Lower lobe of right lung (tissue), 2 donors: ENCODE data around the gene MNAT1. TPM values are rescaled to one million over a fixed set of nuclear protein-coding genes. Genes with fewer than 3 reads are reported as not detected.
"Not testable (repeated sequence)": the region's sequence is repeated elsewhere in the genome, so short reads cannot be mapped to it uniquely, and the experiment has no call there.

Experiments
- ATAC-seq, 2 donors: fragments of 200-7000 bp; cut with Tn5 transposase; one replicate each; pipeline ENCODE4 v1.9.1; 2020 to 2022; ENCODE audit warnings: mild to moderate bottlenecking in 2 of 2, moderate library complexity in 2 of 2
- DNase-seq: peaks from one replicate; pipeline ENCODE4 v3.0.0-alpha.2; 2020
- H3K27ac ChIP-seq: fragments of 200-600 bp; one replicate; pipeline ENCODE4 v1.8.0; 2022
- H3K27me3 ChIP-seq: fragments of 200-600 bp; one replicate; pipeline ENCODE4 v1.8.0; 2022; ENCODE audit warnings: low read depth
- H3K36me3 ChIP-seq: fragments of 200-600 bp; one replicate; pipeline ENCODE4 v1.8.0; 2022; ENCODE audit warnings: mild to moderate bottlenecking
- H3K4me1 ChIP-seq: fragments of 200-600 bp; one replicate; pipeline ENCODE4 v1.8.0; 2022
- H3K4me3 ChIP-seq: fragments of 200-600 bp; one replicate; pipeline ENCODE4 v1.8.0; 2022; ENCODE audit warnings: mild to moderate bottlenecking
- H3K9me3 ChIP-seq: fragments of 200-600 bp; one replicate; pipeline ENCODE4 v1.8.0; 2022
- intact Hi-C: fragments of 100-400 bp; cut with DNase I; formaldehyde crosslinking; loops from one replicate; pipeline ENCODE4 v1.11.0; 2022
- total RNA-seq: library from RNA; stranded (reverse); fragmentation: NEBNext Ultra II Directional; extraction: Animal tissue kit (Norgen Biotek cat#: 25700); gene quantifications from one replicate; pipeline ENCODE4 v1.2.1, GENCODE V29; 2021
- TF ChIP-seq, protein P1 (sequence below): fragments of 200-600 bp; IDR thresholded peaks from one replicate; pipeline ENCODE4 v1.8.0; 2022; ENCODE audit warnings: antibody characterized with exemption, mild to moderate bottlenecking
- donor health status: DM: no; HTN: yes; CAD: no; lungs with severe emphysema.

Gene MNAT1
- total RNA-seq, 1 donor from 2014 or later = 21.5 TPM

DNA sequence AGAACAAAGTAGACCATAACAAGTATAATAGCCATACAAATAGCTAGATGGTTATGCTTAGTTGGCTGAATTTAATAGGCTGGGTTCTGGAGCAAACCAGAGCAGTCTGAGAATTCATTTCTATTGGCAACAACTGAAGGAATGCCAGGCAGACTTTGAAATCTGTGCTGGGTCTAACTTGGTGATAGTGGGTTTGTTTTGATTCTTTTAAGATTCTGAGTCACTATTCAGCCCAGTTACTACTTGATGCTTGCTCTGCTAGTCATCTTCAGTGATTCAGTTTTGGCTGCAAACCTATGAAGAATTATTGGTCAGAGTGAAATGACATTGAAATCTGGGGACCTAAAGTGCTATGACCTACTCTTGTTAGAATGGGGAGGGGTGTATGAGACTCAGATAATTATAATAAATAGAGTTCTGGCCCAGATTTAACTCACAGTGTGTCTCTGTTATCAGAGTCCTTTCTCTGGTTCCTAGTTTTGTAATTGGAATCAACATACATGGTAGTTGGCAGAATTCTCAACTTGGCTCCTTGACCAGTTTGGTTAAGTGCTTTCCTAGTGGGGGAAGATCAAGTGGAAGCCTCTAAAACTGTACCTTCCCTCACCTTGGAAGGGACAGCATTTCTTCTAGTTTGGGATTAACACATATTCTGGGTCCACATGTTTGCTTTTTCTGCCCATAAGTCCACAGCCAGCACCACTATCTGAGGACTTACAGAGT lies 43.5 kb downstream of the MNAT1 start:
- ATAC-seq (no peak), DNase-seq (no peak)
- H3K9me3 ChIP-seq = no peaks in the 10 kb centered on the region
- H3K36me3 ChIP-seq = no peaks in the 10 kb centered on the region
- H3K27me3 ChIP-seq = no peaks in the 10 kb centered on the region
- TF ChIP-seq, protein P1, sequence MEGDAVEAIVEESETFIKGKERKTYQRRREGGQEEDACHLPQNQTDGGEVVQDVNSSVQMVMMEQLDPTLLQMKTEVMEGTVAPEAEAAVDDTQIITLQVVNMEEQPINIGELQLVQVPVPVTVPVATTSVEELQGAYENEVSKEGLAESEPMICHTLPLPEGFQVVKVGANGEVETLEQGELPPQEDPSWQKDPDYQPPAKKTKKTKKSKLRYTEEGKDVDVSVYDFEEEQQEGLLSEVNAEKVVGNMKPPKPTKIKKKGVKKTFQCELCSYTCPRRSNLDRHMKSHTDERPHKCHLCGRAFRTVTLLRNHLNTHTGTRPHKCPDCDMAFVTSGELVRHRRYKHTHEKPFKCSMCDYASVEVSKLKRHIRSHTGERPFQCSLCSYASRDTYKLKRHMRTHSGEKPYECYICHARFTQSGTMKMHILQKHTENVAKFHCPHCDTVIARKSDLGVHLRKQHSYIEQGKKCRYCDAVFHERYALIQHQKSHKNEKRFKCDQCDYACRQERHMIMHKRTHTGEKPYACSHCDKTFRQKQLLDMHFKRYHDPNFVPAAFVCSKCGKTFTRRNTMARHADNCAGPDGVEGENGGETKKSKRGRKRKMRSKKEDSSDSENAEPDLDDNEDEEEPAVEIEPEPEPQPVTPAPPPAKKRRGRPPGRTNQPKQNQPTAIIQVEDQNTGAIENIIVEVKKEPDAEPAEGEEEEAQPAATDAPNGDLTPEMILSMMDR = no peak
- intact Hi-C loops = no loop called here
- H3K4me3 ChIP-seq = no peak overlapping the region
- no peak overlapping the region for H3K27ac ChIP-seq
- no peaks in the 10 kb centered on the region for H3K4me1 ChIP-seq

DNA sequence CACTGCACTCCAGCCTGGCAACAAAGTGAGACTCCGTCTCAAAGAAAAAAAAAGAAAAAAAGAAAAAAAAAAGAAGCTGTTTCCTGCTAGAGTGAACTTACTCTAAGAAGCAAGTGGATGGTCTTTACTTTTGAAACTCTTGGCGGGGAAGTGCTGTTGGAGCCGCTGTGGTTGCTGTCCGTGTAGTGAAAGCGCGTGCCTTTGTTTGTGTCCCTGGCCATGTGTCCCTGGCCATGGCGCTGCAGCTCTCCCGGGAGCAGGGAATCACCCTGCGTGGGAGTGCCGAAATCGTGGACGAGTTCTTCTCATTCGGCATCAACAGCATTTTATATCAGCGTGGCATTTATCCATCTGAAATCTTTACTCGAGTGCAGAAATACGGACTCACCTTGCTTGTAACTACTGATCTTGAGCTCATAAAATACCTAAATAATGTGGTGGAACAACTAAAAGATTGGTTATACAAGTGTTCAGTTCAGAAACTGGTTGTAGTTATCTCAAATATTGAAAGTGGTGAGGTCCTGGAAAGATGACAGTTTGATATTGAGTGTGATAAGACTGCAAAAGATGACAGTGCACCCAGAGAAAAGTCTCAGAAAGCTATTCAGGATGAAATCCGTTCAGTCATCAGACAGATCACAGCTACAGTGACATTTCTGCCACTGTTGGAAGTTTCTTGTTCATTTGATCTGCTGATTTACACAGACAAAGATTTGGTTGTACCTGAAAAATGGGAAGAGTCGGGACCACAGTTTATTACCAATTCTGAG lies 45.4 kb downstream of the MNAT1 start:
- ATAC-seq, DNase-seq, intact Hi-C loops, H3K9me3 ChIP-seq, H3K4me3 ChIP-seq, H3K4me1 ChIP-seq, H3K27ac ChIP-seq, H3K27me3 ChIP-seq, H3K36me3 ChIP-seq: not testable (repeated sequence)

DNA sequence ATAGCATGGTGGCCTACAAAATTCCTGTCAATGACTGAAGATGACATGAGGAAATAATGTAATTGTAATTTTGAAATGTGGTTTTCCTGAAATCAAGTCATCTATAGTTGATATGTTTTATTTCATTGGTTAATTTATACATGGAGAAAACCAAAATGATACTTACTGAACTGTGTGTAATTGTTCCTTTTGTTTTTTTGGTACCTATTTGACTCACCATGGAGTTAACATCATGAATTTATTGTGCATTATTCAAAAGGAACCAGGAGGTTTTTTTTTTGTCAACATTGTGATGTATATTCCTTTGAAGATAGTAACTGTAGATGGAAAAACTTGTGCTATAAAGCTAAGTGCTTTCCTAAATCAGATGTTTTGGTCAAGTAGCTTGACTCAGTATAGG lies 46.0 kb downstream of the MNAT1 start:
- DNase-seq, H3K9me3 ChIP-seq, intact Hi-C loops, H3K27ac ChIP-seq, H3K36me3 ChIP-seq, H3K4me1 ChIP-seq, H3K27me3 ChIP-seq, H3K4me3 ChIP-seq, ATAC-seq: not testable (repeated sequence)

DNA sequence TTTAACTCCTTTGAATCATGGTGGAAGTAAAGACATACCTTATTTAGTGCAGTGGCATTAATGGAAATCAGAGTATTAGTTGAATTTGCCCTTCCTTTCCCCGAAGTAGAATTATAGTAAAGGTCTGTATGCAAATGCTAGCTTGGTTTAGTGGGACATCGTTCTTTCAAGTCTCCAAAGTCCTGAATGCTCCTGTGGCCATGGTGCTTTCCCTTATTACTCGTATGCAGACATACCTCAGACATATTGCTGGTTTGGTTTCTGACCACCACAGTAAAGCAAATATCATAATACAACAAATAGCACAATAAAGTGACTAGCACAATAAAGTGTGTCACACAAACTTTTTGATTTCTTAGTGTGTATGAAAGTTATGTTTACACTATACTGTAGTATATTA lies 52.3 kb downstream of the MNAT1 start:
- DNase-seq = no peak
- TF ChIP-seq, protein P1 = no peak
- Histone ChIP-seq H3K36me3 (no peaks in the 10 kb centered on the region), H3K27ac (no peak overlapping the region), H3K27me3 (no peaks in the 10 kb centered on the region), H3K4me1 (no peaks in the 10 kb centered on the region), H3K9me3 (no peaks in the 10 kb centered on the region), H3K4me3 (no peak overlapping the region)
- intact Hi-C loops = no loop called here
- ATAC-seq = no peak

DNA sequence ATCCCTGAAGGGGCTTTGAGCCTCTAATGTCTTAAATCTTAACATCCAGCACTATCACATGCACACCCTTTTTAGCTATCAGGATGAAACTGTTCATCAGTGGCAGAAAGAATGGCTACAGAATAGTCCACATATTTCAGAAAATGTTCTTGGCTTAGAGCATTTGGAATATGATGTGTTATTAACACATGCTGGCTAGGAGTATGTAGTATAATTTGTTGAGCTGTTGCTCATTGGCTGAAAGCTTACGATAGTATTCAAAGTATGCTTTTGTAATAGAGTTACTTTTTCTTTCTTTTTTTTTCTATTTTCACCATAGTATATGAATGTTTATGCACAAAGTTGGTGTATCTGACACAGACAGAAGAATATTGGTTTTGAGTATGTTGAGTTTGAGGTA lies 55.1 kb downstream of the MNAT1 start:
- intact Hi-C loops = no loop called here
- Histone ChIP-seq H3K4me1 (no peaks in the 10 kb centered on the region), H3K27me3 (no peaks in the 10 kb centered on the region), H3K9me3 (no peaks in the 10 kb centered on the region), H3K36me3 (no peaks in the 10 kb centered on the region), H3K4me3 (no peak overlapping the region), H3K27ac (no peak overlapping the region)
- ATAC-seq (no peak), DNase-seq (no peak)
- TF ChIP-seq, protein P1 = no peak

DNA sequence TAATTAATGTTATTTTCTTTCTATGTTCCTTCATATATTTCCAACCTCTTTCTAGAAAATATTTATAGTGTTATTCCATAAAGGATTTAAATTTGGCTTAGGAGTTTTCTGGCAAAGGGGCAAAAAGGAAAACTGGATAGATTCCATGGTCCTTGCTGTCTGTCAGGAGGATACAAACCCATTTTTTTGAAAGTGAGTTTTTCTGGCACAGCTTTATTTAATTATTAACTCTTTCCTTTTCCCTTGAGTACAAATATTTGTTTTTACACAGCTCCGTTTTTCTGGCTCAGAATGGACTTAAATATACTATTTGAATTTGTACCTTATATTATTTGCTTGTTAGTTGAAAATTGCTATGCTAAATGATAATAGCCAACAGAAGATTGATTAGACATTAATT lies 56.3 kb downstream of the MNAT1 start:
- ATAC-seq = no peak

More for the DNA sequence above, 56.3 kb downstream of the MNAT1 start:
- H3K4me3 ChIP-seq = no peak overlapping the region
- no peaks in the 10 kb centered on the region for H3K36me3 ChIP-seq
- DNase-seq = no peak
- H3K27me3 ChIP-seq = no peaks in the 10 kb centered on the region
- H3K4me1 ChIP-seq = no peaks in the 10 kb centered on the region
- TF ChIP-seq, protein P1 = no peak
- H3K9me3 ChIP-seq = no peaks in the 10 kb centered on the region
- intact Hi-C loops = no loop called here
- no peak overlapping the region for H3K27ac ChIP-seq
